ENCODE data around the gene ERC1.

- TF ChIP-seq GATA2 (IDR thresholded peaks at IDR 0.05; ENCODE audit: low read depth, low read length) (no peak; the same call in 1 of the 2 replicates), GATA3 (IDR thresholded peaks at IDR 0.05; ENCODE audit: low read depth, low read length) (no peak)
These were observed 542.2 kb downstream of the ERC1 start for GRCh38 chr12:1533205-1533601.
